Measurements from ENCODE around the gene SUN3. TPM values are rescaled to one million over a fixed set of nuclear protein-coding genes. Genes with fewer than 3 reads are reported as not detected.

SUN3 gene
- total and polyA plus RNA-seq, 2 of the 4 experiments (the other 2 are of a cell fraction) = not detected

GRCh38 chr7:48031111-48031510, 2.2 kb upstream of the SUN3 start:
- no TSS peak for BruUV-seq (replicated peaks)
- Histone ChIP-seq H3K4me1 (ENCODE audit: control insufficient read depth, insufficient read depth, low read length) (no peaks in the 10 kb centered on the region), H4K20me1 (ENCODE audit: insufficient read depth, low read length) (no peaks in the 10 kb centered on the region), H3K4me3 (ENCODE audit: insufficient read depth, low read depth, low read length) (no peak overlapping the region), H2BK120ac (ENCODE audit: low read depth, low read length) (no peak overlapping the region), H4K8ac (ENCODE audit: low read depth in 2 of 2, low read length in 2 of 2) (no peak overlapping the region), H2BK20ac (ENCODE audit: low read depth, low read length) (no peak overlapping the region), H3K36me3 (ENCODE audit: control insufficient read depth, insufficient read depth, low read length) (no peaks in the 10 kb centered on the region), H3K4ac (ENCODE audit: low read depth, low read length) (no peak overlapping the region), H2AK5ac (ENCODE audit: low read depth, low read length) (no peak overlapping the region), H2BK5ac (ENCODE audit: low read depth, low read length, poor library complexity, severe bottlenecking) (no peak overlapping the region), H3K27ac (ENCODE audit: insufficient read depth, low read length) (no peak overlapping the region), H4K91ac (ENCODE audit: insufficient read depth, low read depth, low read length) (no peak overlapping the region), H3K56ac (ENCODE audit: extremely low read depth, insufficient read depth, low read length) (no peak overlapping the region), H3K14ac (replicated peaks; ENCODE audit: low read depth, low read length) (no peak overlapping the region), H3K79me1 (ENCODE audit: low read depth in 1 of 2, low read length in 2 of 2) (no peaks in the 10 kb centered on the region), H2BK15ac (ENCODE audit: low read depth, low read length) (no peak overlapping the region), H3K23ac (ENCODE audit: low read depth, low read length) (no peak overlapping the region), H3K27me3 (ENCODE audit: control insufficient read depth, insufficient read depth, low read length) (peaks cover 28% of the 10 kb centered on the region), H3K9me3 (ENCODE audit: control insufficient read depth, insufficient read depth, low read length) (no peaks in the 10 kb centered on the region), H3K9me1 (ENCODE audit: insufficient read depth, low read length) (no peaks in the 10 kb centered on the region), H2AFZ (replicated peaks; ENCODE audit: low read length, poor library complexity) (no peak overlapping the region), H3K4me2 (ENCODE audit: low read depth, low read length) (no peak overlapping the region), H2AK9ac (replicated peaks; ENCODE audit: low read depth, low read length, poor library complexity) (no peak overlapping the region), H3K9ac (ENCODE audit: low read depth, low read length) (no peak overlapping the region), H4K5ac (ENCODE audit: low read depth, low read length) (no peak overlapping the region), H3K18ac (ENCODE audit: low read depth, low read length) (no peak overlapping the region)
- ChIA-PET CTCF (no interaction called here), POLR2A (ENCODE audit: unreplicated experiment) (no interaction called here)
- TF ChIP-seq ELK1 (IDR thresholded peaks at IDR 0.05; ENCODE audit: borderline replicate concordance, low read depth, low read length) (no peak), RCOR1 (IDR thresholded peaks at IDR 0.05; ENCODE audit: insufficient replicate concordance, low read length) (no peak), RAD21 (IDR thresholded peaks at IDR 0.05; ENCODE audit: low read length) (no peak), FOS (IDR thresholded peaks at IDR 0.05; ENCODE audit: low read depth, low read length) (no peak), CTCF (conservative IDR thresholded peaks at IDR 0.05; ENCODE audit: low read depth, low read length) (no peak), USF2 (IDR thresholded peaks at IDR 0.05; ENCODE audit: low read depth, low read length) (no peak), SMC3 (IDR thresholded peaks at IDR 0.05; ENCODE audit: low read depth, low read length) (no peak), BHLHE40 (IDR thresholded peaks at IDR 0.05; ENCODE audit: low read depth, low read length) (no peak), MXI1 (IDR thresholded peaks at IDR 0.05; ENCODE audit: borderline replicate concordance, low read depth, low read length) (no peak), NFE2L2 (IDR thresholded peaks at IDR 0.05; ENCODE audit: low read depth, low read length) (no peak), RFX5 (IDR thresholded peaks at IDR 0.05; ENCODE audit: low read depth, low read length) (no peak), MAZ (IDR thresholded peaks at IDR 0.05; ENCODE audit: borderline replicate concordance, low read depth, low read length) (no peak), MAFK (IDR thresholded peaks at IDR 0.05; ENCODE audit: low read depth, low read length) (no peak), POLR2A (IDR thresholded peaks at IDR 0.05; ENCODE audit: low read depth, low read length) (no peak), CEBPB (IDR thresholded peaks at IDR 0.05; ENCODE audit: low read depth, low read length) (no peak), CHD1 (IDR thresholded peaks at IDR 0.05; ENCODE audit: low read depth, low read length) (no peak)
- ATAC-seq (ENCODE audit: low read depth) = no peak
- dilution Hi-C loops (cut with HindIII; ENCODE audit: low sequenced_read_pairs, unreplicated experiment) = no loop called here
- intact Hi-C loops (cut with micrococcal nuclease) = no loop called here
- DNase-seq = no peak
- in situ Hi-C loops (cut with MboI; ENCODE audit: low sequenced_read_pairs) = no loop called here
- WGBS, 2 experiments (ENCODE audit: extremely low coverage in 2 of 2, insufficient read length in 1 of 2) = no CpG with 5 or more reads among the region's 2 CpGs
